ENCODE measurements around the gene CCNE1. TPM values are rescaled to one million over a fixed set of nuclear protein-coding genes. Genes with fewer than 3 reads are reported as not detected.
A peak's percentile ranks its signal among the peaks of the same experiment; 100 is the strongest.

The CCNE1 gene
- polyA plus RNA-seq, 3 donors from 2014 or later: 0.22 to 0.39 TPM; not detected in 1

DNA sequence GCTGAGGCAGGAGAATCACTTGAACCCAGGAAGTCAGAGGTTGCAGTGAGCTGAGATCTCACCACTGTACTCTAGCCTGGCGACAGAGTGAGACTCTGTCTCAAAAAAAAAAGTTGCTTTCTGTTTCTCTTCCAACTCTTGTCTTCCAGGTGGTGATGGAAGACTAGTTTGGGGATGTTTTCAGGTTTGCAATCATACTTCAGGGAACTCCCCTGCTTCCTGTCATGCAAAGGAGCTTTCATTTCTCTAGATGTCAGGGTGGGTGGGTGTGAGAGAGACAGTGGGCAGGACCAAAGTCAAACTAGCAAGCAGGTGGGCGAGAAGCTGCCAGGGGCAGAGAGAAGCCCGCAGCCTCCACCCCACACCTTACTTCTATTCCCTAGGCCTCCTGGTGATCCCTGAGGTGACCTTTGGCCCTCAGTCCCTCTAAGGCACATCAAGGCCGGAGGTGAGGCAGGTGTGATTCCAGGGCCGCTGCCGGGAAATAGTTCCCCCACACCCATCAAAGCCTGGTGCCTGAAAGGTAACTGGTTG is 25.7 kb downstream of the CCNE1 start:
- Mint-ChIP-seq H3K9me3 (no peaks in the 10 kb centered on the region), H3K4me1 (no peaks in the 10 kb centered on the region), H3K27ac (no peak overlapping the region), H3K36me3 (no peaks in the 10 kb centered on the region), H3K4me3 (no peak overlapping the region), H3K27me3 (ENCODE audit: low read depth in 3 of 3) (peaks cover 1 to 13% (median 4%) of the 10 kb centered on the region in 3 donors)
- DNase-seq: no peak

DNA sequence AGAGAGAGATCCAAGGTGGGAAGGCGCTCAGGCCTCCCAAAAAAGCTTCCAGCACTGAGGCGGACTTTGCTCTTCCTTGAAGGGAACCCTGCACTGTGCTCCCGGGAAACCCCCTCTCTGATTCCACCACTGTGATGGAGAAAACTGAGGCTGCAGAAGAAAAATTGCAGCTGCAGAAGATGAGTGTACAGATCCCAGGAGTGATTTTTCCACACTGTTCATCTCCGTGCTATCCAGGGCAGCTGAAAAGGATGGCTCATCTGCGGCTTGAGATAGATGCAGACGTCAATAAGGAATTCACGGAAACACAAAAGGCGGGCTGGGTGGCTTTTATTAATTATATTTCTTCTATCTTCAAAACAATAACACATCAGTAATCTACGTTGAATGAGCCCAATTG is 26.2 kb downstream of the CCNE1 start:
- peaks cover 1 to 13% (median 4%) of the 10 kb centered on the region in 3 donors for H3K27me3 Mint-ChIP-seq (ENCODE audit: low read depth in 3 of 3)
- no peak overlapping the region for H3K4me3 Mint-ChIP-seq
- H3K4me1 Mint-ChIP-seq: no peaks in the 10 kb centered on the region
- H3K36me3 Mint-ChIP-seq: no peaks in the 10 kb centered on the region
- no peak overlapping the region for H3K27ac Mint-ChIP-seq
- DNase-seq: no peak
- no peaks in the 10 kb centered on the region for H3K9me3 Mint-ChIP-seq

DNA sequence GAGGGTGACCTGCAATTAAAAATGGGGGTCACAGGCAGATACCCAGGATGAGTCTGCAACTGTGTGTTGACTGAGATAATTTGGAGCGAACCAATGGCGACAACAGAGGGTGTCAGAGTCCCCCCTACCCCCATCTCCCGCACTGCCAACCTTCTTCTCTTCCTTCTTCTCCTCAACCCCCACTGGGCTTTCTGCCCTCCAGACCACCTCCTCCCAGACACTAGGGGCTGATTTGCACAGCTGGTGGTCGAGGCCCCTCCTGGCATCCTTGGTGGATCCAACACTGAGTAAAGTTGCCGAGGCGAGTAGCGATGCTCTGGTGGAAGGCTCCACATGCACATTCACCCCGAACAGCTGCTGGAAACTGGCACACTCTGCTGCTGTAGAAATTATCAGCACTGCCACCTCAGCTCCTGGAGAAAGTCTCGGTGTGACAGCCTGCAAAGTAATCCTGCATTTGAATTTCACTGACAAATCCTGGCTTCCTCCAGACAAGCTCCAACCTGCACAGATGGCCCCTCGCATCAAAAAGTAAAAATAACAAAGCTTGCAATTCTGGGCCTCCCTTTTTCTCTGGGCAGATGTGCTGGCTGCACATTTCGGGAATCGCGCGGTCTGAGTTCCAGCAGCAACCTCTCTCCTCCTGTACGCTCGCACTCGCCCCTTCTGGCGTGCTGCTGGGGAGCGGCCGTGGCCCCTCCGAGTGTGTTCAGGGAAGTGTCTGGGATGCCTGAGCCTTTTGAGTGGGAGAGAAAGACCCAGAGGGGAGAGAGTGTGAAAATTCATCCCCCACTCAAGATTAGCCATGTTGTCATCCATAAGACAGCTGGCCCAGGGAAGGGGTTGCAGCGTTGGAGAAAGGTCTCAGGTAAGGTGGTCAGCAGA is 28.5 kb downstream of the CCNE1 start:
- Mint-ChIP-seq H3K27ac (no peak overlapping the region), H3K27me3 (ENCODE audit: low read depth in 3 of 3) (peaks cover 4 to 11% (median 6%) of the 10 kb centered on the region in 3 donors), H3K9me3 (no peaks in the 10 kb centered on the region), H3K4me1 (peaks cover 4 to 7% of the 10 kb centered on the region in 2 donors), H3K36me3 (no peaks in the 10 kb centered on the region), H3K4me3 (no peak overlapping the region)
- no peak for DNase-seq

DNA sequence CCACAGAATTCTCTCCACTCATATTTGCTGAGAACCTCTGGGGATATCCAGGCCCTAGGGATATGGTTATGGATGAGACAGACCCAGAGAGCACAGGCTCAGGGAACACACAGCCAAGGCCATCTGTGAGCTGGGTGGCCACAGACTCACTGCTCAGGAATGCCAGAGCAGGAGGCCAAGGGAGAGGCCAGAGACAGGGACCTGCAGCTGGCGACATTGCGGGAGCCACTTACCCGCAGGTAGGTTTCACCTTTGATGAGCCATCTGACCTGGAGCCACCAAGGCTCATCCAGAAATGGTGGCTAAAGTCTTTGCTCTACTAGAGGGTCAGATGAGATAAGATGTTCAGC is 29.4 kb downstream of the CCNE1 start:
- no peaks in the 10 kb centered on the region for H3K36me3 Mint-ChIP-seq
- DNase-seq: no peak
- peaks cover 4 to 11% (median 8%) of the 10 kb centered on the region in 3 donors for H3K27me3 Mint-ChIP-seq (ENCODE audit: low read depth in 3 of 3)
- H3K4me1 Mint-ChIP-seq: peaks cover 12 to 15% of the 10 kb centered on the region in 2 donors
- H3K4me3 Mint-ChIP-seq: no peak overlapping the region
- no peaks in the 10 kb centered on the region for H3K9me3 Mint-ChIP-seq
- H3K27ac Mint-ChIP-seq: no peak overlapping the region

DNA sequence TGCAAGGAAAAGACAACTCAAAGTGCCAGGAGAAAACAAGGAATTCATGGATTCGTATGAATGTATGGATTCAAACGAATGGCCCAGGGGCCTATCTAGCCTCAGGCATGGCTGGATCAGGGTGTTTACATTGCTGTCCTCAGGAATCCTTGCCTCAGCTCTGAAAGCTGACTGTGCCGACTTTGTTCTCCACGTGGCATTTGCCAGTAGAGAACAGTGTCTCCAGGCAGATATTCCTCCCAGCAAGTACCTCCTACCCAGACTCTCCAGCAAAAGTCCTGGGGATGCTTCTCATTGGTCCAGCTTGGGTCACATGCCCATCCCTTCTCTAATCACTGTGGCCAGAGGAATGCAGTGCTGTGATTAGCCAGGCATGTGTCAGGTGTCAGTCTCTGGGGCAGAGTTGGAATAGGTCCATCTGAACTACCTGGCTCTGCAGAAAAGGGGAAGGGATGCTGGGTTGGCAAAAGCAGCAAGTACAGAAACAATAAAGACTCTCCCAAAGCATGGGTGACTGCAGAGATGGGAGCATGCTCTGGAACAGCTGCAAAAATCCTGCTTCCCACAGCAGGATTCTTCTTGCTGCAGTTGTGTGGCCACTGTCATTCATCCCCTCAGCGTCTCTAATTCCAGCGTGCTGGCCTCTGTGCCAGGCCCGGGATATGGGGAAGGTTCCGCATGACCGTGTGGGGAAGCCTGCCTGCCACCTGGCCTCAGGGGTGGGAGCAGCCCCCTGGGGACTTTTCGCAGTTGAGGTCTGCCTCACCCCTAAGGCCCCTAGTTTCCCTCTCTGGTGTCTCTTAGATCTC is 30.0 kb downstream of the CCNE1 start:
- no peak for DNase-seq
- H3K36me3 Mint-ChIP-seq: no peaks in the 10 kb centered on the region
- H3K27ac Mint-ChIP-seq: no peak overlapping the region
- no peaks in the 10 kb centered on the region for H3K9me3 Mint-ChIP-seq
- peaks cover 13 to 15% of the 10 kb centered on the region in 2 donors for H3K4me1 Mint-ChIP-seq
- H3K27me3 Mint-ChIP-seq (ENCODE audit: low read depth in 3 of 3): peaks cover 4 to 11% (median 8%) of the 10 kb centered on the region in 3 donors
- H3K4me3 Mint-ChIP-seq: no peak overlapping the region

DNA sequence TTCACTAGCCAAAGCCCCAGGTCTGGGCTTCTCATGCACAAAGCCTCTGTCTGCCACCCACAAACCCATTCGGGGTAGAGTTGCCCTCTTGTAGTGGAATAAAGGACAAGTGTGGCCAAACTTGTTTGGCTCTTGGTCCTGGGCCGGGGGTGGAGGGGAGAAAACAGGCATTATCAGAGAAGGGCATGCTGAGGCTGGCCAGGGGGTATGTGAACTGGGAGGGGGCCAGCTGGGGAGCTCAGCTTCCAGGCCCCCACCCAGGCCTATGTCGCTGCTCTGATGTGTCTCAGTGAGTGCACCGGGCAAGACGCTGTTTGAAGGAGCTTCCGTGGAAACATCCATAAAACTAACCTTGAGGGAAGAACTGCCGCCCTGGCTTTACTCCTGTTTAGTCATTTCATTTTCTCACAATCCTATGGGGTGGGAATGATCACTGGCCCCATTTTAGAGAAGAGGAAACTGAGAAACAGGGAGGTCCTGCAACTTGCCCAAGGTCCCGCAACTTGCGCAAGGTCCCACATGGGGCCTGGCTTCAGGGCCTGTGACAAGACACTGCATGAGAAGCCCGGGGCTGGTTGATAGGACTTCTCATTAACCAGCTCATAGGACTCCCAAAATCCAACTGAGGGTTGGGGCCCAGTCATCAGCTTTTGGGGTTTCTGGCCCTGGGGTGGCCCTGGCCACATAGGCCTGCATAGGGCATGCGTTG is 30.8 kb downstream of the CCNE1 start:
- H3K9me3 Mint-ChIP-seq: no peaks in the 10 kb centered on the region
- H3K36me3 Mint-ChIP-seq: no peaks in the 10 kb centered on the region
- H3K4me3 Mint-ChIP-seq: no peak overlapping the region
- H3K4me1 Mint-ChIP-seq: peaks cover 13 to 15% of the 10 kb centered on the region in 2 donors
- H3K27ac Mint-ChIP-seq: no peak overlapping the region
- H3K27me3 Mint-ChIP-seq (ENCODE audit: low read depth in 3 of 3): peaks cover 4 to 11% (median 10%) of the 10 kb centered on the region in 3 donors
- no peak for DNase-seq

DNA sequence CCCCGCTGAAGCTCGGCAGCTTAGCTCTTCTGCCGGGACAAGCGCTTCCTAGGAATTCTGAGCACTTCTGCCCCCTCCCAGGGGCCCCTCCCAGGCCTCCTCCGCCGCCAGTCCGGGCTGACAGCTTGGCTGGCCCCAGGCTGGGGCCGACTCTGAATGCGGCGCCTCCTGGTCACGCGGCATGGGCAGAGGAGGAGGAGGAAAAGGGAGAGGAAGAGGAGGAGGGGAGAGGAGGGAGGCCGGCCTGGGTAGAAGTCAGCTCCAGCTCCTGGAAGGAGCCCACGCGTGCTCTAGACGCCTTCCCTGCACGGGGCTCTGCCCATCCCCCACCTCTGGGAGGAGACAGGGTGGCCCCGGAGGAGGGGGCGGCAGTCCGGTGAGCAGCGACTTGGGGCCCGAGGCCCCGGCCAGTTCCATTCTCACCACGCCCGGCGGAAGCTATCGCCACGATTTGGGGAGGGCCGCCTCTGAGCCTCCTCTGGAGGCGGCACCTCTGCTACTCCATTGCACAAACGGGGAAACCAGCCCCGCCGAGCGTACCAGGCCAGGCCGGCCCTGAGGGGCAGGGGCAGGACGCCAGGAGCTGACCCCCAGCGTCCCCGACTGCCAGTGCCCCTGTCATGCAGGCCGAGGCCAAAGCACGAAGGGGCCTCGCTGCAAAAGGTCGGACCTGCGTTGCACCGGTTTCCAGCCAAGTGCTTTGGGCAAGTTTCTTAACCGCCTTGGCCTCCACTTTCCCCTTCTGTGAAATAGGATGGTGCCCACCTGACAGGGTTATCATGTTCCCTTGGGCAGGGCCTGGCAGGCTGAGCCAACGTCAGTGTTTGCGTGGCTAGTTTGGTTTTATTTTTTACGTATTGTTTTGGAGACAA is 31.6 kb downstream of the CCNE1 start:
- Mint-ChIP-seq H3K4me1 (peaks cover 13 to 15% of the 10 kb centered on the region in 2 donors), H3K9me3 (no peaks in the 10 kb centered on the region), H3K4me3 (peak overlapping the region; percentile 77 to 84 (median 80)), H3K27ac (peak overlapping the region in 5 of 6 donors; percentile 60 to 79 (median 73)), H3K36me3 (no peaks in the 10 kb centered on the region), H3K27me3 (ENCODE audit: low read depth in 3 of 3) (peaks cover 4 to 11% (median 10%) of the 10 kb centered on the region in 3 donors)
- DNase-seq: peak in 2 of 3 donors; percentile 9

DNA sequence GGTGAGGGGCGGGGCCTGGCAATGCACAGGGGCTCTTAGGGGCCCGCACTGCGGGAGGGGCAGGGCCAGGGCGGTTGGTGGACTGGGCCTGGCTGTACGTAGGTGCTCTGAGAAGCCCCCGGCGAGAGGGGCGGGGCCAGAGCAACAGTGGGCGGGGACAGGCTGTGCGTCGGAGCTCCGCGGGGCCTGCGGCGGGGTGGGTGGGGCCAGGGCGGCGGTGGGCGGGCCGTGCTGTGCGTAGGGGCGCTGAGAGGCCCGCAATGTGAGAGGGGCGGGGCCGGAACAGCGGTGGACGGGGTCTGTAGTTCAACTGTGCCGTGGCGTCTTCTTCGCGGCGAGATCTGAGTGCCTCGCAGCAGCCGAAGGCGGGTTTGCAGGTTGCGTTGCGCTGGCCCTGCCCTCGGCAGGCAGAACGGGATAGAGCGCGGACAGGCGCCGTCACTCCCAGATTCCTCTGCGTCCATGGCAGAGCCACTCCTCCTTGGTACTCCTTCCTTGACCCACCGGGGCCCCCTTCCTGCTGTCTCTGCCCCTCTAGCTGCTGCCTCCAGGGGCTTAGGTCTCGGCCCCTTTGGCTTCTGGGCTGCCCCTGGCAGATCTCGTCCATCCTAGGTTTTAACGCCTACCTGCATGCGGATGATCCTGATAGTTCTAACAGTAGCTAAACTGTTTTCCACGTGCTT is 33.2 kb downstream of the CCNE1 start:
- DNase-seq: peak; percentile 93 to 95 (median 95)
- peak overlapping the region; percentile 77 to 96 (median 89) for H3K27ac Mint-ChIP-seq
- no peaks in the 10 kb centered on the region for H3K9me3 Mint-ChIP-seq
- peaks cover 13 to 15% of the 10 kb centered on the region in 2 donors for H3K4me1 Mint-ChIP-seq
- H3K4me3 Mint-ChIP-seq: peak overlapping the region; percentile 82 to 97 (median 95)
- H3K36me3 Mint-ChIP-seq: no peaks in the 10 kb centered on the region
- H3K27me3 Mint-ChIP-seq (ENCODE audit: low read depth in 3 of 3): peaks cover 6 to 18% (median 10%) of the 10 kb centered on the region in 3 donors

DNA sequence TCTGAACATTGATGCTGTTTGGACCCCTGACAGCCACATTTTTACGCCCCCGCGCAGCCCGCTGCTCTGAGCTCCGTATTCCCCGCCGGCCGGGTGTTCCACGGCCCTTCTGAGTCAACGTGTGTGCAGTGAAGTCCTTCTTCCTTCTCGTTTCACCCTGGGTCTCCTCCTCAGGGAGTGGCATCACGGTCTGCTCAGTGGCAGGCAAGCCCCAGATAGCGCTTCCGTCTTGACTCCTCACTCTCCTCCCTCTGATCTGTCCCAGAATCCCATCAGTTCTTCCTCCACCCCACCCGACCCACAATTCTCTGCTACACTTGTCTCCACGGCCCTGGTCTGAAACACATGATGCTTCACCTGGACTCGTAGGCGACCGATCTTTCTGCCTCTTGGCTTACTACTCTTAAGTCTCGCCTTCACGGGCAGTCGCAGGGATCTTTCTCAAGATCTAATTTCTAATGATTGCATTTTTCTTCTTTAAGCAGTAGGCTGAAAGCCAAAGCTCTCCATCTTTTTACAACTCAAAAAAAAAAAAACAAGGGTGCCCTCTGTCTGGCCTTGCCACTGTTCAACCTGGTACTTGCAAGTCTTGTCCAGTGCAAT is 33.9 kb downstream of the CCNE1 start:
- Mint-ChIP-seq H3K27ac (peak overlapping the region; percentile 77 to 96 (median 89)), H3K27me3 (ENCODE audit: low read depth in 3 of 3) (peaks cover 8 to 18% (median 10%) of the 10 kb centered on the region in 3 donors), H3K4me1 (peaks cover 13 to 15% of the 10 kb centered on the region in 2 donors), H3K4me3 (peak overlapping the region; percentile 82 to 97 (median 95)), H3K9me3 (no peaks in the 10 kb centered on the region), H3K36me3 (no peaks in the 10 kb centered on the region)
- no peak for DNase-seq

DNA sequence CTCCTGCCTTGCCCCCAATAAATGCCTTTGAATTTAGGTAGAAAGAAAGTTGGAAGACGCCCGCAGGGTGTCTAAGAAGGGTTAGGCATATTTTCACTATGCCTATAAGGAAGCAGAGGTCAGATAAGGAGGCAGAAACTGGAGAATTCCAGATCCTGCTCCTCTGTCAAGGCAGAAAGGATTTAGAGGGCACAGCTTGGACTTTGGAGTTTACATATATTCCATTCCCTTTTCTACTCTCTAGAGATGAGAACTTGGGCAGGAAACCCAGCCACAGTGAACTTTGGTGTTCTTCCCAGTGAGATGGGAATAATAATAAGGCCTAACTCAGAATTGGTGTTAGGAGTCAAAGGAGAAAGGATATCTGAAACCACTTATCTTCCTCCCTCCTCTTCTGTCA is 37.4 kb downstream of the CCNE1 start:
- Mint-ChIP-seq H3K27ac (no peak overlapping the region), H3K36me3 (no peaks in the 10 kb centered on the region), H3K27me3 (ENCODE audit: low read depth in 3 of 3) (peaks cover 4 to 9% (median 9%) of the 10 kb centered on the region in 3 donors), H3K9me3 (no peaks in the 10 kb centered on the region), H3K4me1 (peaks cover 12 to 13% of the 10 kb centered on the region in 2 donors), H3K4me3 (no peak overlapping the region)
- DNase-seq: no peak

DNA sequence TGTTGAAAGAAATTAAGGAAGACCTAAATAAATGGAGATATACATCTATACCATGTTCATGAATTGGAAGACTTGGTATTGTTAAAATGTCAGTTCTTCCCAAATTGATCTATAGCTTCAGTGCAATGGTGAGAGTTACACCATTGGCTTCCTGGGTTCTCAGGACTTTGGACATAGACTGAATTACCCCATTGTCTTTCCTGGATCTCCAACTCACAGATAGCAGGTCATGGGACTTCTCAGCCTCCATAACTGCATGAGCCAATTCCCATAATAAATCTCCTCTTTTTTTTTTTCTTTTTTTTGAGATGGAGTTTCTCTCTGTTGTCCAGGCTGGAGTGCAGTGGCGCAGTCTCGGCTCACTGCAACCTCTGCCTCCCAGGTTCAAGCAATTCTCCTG is 38.7 kb downstream of the CCNE1 start:
- no peak overlapping the region for H3K4me3 Mint-ChIP-seq
- DNase-seq: no peak
- no peaks in the 10 kb centered on the region for H3K9me3 Mint-ChIP-seq
- H3K27ac Mint-ChIP-seq: no peak overlapping the region
- no peaks in the 10 kb centered on the region for H3K36me3 Mint-ChIP-seq
- peaks cover 3 to 9% (median 4%) of the 10 kb centered on the region in 3 donors for H3K27me3 Mint-ChIP-seq (ENCODE audit: low read depth in 3 of 3)
- peaks cover 6 to 8% of the 10 kb centered on the region in 2 donors for H3K4me1 Mint-ChIP-seq

Data from immature natural killer cell (primary cell).